ENCODE results near the gene CISTR. TPM values are rescaled to one million over a fixed set of nuclear protein-coding genes. Genes with fewer than 3 reads are reported as not detected.
"Not testable (repeated sequence)": the region's sequence is repeated elsewhere in the genome, so short reads cannot be mapped to it uniquely, and the experiment has no call there.

Gene CISTR
- polyA plus RNA-seq, 1 donor from 2014 or later: not detected

DNA sequence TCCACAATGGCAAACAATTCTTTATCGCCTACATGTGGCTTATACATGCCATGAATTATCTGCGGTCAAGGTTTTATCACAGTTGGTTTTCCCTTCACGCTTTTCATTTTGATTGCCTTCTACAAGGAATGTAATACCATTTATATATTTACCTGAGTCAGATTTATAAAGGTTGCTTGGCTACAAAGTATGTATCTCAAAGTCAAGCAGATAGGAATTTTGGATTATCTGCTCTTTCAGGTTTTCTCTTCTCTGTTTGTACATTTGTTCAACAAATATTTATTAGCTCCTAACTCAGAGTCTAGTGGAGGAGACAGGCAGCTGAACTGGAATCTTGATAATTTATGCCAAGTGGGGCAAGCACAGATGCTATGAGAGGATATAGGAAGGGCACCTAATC lies 28.5 kb upstream of the CISTR start:
- TF ChIP-seq, protein P1, sequence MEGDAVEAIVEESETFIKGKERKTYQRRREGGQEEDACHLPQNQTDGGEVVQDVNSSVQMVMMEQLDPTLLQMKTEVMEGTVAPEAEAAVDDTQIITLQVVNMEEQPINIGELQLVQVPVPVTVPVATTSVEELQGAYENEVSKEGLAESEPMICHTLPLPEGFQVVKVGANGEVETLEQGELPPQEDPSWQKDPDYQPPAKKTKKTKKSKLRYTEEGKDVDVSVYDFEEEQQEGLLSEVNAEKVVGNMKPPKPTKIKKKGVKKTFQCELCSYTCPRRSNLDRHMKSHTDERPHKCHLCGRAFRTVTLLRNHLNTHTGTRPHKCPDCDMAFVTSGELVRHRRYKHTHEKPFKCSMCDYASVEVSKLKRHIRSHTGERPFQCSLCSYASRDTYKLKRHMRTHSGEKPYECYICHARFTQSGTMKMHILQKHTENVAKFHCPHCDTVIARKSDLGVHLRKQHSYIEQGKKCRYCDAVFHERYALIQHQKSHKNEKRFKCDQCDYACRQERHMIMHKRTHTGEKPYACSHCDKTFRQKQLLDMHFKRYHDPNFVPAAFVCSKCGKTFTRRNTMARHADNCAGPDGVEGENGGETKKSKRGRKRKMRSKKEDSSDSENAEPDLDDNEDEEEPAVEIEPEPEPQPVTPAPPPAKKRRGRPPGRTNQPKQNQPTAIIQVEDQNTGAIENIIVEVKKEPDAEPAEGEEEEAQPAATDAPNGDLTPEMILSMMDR (IDR thresholded peaks at IDR 0.05; ENCODE audit: poor library complexity, severe bottlenecking): no peak
- TF ChIP-seq EP300 (conservative IDR thresholded peaks at IDR 0.05; ENCODE audit: poor library complexity, severe bottlenecking) (no peak), TAF1 (IDR thresholded peaks at IDR 0.05; ENCODE audit: low read depth) (no peak), MXI1 (conservative IDR thresholded peaks at IDR 0.05; ENCODE audit: poor library complexity, severe bottlenecking) (no peak), POLR2AphosphoS5 (IDR thresholded peaks at IDR 0.05) (no peak), RAD21 (conservative IDR thresholded peaks at IDR 0.05) (no peak), EZH2 (IDR thresholded peaks at IDR 0.05; ENCODE audit: borderline replicate concordance, insufficient read depth, low read length, poor library complexity, severe bottlenecking) (no peak), SMC3 (conservative IDR thresholded peaks at IDR 0.05; ENCODE audit: poor library complexity) (no peak)
- TF ChIP-seq, protein P2, sequence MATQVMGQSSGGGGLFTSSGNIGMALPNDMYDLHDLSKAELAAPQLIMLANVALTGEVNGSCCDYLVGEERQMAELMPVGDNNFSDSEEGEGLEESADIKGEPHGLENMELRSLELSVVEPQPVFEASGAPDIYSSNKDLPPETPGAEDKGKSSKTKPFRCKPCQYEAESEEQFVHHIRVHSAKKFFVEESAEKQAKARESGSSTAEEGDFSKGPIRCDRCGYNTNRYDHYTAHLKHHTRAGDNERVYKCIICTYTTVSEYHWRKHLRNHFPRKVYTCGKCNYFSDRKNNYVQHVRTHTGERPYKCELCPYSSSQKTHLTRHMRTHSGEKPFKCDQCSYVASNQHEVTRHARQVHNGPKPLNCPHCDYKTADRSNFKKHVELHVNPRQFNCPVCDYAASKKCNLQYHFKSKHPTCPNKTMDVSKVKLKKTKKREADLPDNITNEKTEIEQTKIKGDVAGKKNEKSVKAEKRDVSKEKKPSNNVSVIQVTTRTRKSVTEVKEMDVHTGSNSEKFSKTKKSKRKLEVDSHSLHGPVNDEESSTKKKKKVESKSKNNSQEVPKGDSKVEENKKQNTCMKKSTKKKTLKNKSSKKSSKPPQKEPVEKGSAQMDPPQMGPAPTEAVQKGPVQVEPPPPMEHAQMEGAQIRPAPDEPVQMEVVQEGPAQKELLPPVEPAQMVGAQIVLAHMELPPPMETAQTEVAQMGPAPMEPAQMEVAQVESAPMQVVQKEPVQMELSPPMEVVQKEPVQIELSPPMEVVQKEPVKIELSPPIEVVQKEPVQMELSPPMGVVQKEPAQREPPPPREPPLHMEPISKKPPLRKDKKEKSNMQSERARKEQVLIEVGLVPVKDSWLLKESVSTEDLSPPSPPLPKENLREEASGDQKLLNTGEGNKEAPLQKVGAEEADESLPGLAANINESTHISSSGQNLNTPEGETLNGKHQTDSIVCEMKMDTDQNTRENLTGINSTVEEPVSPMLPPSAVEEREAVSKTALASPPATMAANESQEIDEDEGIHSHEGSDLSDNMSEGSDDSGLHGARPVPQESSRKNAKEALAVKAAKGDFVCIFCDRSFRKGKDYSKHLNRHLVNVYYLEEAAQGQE (IDR thresholded peaks at IDR 0.05; ENCODE audit: borderline replicate concordance): no peak
- Histone ChIP-seq H3K9me2 (ENCODE audit: insufficient read depth, low read length) (no peaks in the 10 kb centered on the region), H3K9me3 (ENCODE audit: low read length) (no peaks in the 10 kb centered on the region), H3K9ac (ENCODE audit: low read length) (no peak overlapping the region), H3K27me3 (ENCODE audit: insufficient read depth, low read depth, low read length) (no peaks in the 10 kb centered on the region), H3F3A (ENCODE audit: insufficient read depth, low read length, poor library complexity, severe bottlenecking) (no peaks in the 10 kb centered on the region), H3K79me2 (replicated peaks; ENCODE audit: insufficient read depth, low read length) (no peaks in the 10 kb centered on the region), H2AFZ (ENCODE audit: low read depth, low read length) (no peak overlapping the region), H3K4me3 (ENCODE audit: low read length) (no peak overlapping the region), H3K36me3 (ENCODE audit: insufficient read depth, low read length) (no peaks in the 10 kb centered on the region), H3K4me2 (ENCODE audit: low read length) (no peak overlapping the region), H4K20me1 (ENCODE audit: insufficient read depth) (no peaks in the 10 kb centered on the region), H3K27ac (ENCODE audit: low read length) (no peak overlapping the region)

DNA sequence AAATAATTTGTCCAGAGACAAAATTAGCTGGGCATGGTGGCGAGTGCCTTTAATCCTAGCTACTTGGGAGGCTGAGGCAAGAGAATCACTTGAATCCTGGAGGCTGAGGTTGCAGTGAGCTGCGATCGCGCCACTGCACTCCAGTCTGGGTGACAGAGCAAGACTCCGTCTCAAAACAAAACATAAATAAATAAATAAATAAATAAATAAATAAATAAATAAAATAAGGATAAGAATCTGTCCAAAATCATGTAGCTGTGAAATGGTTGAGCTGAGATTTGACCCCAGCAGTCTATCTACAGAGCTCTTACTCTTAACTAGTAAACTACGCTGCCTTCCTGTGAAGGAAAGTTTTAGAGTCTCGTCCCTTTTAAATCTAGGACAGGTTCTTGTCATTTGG lies 27.9 kb upstream of the CISTR start:
- H3K79me2 ChIP-seq (replicated peaks; ENCODE audit: insufficient read depth, low read length); H4K20me1 ChIP-seq (ENCODE audit: insufficient read depth); H3K9me3 ChIP-seq (ENCODE audit: low read length); H3K27ac ChIP-seq (ENCODE audit: low read length); H3K9ac ChIP-seq (ENCODE audit: low read length); H3K4me2 ChIP-seq (ENCODE audit: low read length); H3K4me3 ChIP-seq (ENCODE audit: low read length); H2AFZ ChIP-seq (ENCODE audit: low read depth, low read length); H3K36me3 ChIP-seq (ENCODE audit: insufficient read depth, low read length); H3K27me3 ChIP-seq (ENCODE audit: insufficient read depth, low read depth, low read length); H3F3A ChIP-seq (ENCODE audit: insufficient read depth, low read length, poor library complexity, severe bottlenecking); H3K9me2 ChIP-seq (ENCODE audit: insufficient read depth, low read length): not testable (repeated sequence)

All from neural cell (in vitro differentiated cells).